HuH-7.5 (cell line): ENCODE data around the gene A1CF.
A peak's percentile ranks its signal among the peaks of the same experiment; 100 is the strongest.
"Not testable (repeated sequence)": the region's sequence is repeated elsewhere in the genome, so short reads cannot be mapped to it uniquely, and the experiment has no call there.

Experiments
- DNase-seq: peaks from one replicate; pipeline ENCODE4 v3.0.0; 2011; ENCODE audit warnings: low spot score

The A1CF gene, protein sequence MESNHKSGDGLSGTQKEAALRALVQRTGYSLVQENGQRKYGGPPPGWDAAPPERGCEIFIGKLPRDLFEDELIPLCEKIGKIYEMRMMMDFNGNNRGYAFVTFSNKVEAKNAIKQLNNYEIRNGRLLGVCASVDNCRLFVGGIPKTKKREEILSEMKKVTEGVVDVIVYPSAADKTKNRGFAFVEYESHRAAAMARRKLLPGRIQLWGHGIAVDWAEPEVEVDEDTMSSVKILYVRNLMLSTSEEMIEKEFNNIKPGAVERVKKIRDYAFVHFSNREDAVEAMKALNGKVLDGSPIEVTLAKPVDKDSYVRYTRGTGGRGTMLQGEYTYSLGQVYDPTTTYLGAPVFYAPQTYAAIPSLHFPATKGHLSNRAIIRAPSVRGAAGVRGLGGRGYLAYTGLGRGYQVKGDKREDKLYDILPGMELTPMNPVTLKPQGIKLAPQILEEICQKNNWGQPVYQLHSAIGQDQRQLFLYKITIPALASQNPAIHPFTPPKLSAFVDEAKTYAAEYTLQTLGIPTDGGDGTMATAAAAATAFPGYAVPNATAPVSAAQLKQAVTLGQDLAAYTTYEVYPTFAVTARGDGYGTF

DNA sequence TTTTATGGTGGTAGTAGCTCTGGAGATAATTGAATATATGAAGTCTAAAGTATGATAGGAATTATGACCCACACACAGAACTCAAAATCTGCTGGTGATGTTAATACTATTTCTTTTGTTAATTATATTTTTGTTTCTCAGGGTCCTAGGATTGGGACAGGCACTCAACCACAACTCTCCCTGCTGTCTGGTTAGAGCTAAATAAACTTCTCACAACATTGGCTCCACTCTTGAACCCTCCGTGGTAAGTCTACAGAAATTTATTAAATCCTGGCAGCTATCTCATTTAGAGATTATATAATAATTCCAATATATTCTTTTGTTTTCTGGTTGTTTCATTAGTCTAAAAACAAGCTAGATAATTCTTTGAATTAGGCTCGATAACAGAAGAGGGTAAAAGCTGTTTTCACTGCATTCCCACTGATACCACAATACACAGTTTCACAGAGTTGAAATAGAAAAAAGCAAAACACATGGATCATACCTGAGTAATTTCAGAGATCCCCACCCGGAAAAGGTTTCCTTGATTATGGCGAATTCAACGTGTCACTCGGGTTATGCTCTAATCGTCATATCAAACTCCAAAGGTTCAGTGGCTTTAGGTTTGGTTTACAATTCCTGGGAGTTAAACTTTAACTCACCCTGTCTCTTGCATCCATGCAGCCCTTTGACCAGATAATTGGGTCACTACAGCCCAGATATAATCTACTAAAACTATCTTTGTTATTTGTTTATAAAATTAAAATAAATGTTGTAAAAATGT, at the start of gene A1CF:
Gene A1CF (minus strand): TSS at position 531 of the 763 bp plus-strand sequence. CDS start 25,687 bp downstream, outside the sequence.
- DNase-seq, result peak; percentile 20

DNA sequence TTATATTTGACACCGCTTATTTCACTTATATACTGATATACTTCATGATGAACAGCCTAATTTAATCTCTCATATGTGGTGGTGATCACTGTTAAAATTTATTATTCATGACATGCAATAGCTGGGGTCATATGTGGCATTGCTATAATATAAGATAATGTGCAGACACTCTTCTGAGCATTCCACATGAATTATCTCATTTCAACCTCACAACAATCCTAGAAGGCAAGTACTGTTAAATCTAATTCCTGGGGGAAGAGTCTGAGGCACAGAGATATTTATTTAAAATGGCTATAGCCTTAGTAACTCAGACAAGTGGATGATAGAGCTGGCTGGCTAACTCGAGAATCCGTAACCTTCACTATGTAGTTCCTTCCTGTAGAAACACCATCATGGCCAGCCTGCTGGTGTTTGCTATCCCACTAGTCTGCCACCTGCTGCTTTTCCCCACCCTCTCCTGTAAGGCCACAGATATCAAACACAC, 46.6 kb upstream of the A1CF start:
- DNase-seq, result no peak

DNA sequence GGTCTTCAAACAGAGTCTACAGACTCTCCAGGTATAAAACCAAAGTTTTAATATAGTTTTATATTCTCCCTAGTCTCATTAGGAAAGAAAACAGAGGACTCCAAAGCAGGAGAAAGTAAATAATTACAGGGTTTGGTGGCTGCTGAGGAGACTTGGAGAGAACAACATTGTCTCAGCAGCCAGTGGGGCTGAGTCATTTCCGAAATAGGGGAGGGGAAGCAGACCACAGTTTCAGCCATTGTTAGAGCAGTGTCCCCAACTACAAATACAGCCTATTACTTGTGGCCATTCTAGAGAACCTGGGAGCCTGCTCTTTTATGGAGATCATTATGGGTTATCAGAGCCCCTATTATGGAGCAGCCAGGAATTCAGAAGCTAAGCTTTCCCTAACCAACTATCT, 44.2 kb upstream of the A1CF start:
- no peak for DNase-seq

DNA sequence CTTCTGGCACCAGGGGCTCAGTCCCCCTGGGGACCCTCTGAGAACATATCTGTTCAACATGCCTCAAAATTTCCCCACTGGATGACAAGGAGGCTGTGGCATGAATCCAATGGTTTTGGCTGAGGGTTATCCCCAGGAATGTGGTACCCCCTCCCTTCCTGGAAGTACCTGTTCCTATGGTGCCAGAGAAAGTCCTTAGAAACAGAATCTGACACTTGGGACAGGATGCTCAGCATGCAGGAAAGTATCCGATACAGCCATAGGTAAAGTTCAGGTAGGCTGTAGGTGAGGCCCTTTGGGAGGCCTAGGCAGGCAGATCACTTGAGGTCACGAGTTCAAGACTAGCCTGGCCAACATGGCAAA, 42.7 kb upstream of the A1CF start:
- no peak for DNase-seq

DNA sequence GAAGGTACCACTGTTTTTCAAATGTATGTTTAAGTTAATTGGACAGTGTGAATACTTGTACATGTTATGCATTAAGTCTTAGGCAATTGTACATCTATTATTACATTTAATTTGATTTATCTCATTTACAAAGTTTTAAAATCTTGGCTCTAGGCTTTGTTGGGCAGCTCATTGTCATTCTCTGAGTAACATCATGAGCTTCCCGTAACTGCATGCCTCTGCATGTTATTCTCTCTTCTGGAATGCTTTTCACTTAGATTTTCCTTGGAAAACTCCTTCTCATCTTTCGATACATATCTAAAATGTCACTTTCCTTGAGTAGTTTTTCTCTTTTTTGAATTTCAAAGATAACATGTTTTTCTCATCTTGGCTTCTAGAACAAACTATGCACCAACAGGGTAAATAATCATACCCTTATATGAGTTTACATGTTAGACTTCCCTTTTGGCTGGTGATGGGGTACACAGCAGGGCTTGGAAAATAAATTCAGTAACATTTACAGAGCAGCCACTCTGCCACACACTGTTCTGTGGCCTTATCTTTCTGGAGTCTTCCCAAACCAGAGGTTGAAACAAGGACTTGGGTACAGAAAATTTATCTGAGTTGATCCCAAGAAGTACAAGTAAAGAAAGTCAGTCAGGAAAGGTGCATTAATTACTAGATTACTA, 42.2 kb upstream of the A1CF start:
- no peak for DNase-seq

DNA sequence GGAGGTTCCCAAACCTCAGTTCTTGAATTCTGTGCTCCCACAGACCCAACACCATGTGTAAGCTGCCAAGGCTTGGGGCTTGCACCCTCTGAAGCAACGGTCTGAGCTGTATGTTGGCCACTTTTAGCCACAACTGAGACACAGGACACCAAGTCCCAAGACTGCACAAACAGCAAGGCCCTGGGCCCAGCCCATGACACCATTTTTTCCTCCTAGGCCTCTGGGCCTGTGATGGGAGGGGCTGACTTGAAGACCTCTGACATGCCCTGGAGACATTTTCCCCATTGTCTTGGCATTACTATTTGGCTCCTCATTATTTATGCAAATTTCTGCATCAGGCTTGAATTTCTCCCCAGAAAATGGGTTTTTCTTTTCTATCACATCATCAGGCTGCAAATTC, 38.0 kb upstream of the A1CF start:
- not testable (repeated sequence) for DNase-seq

DNA sequence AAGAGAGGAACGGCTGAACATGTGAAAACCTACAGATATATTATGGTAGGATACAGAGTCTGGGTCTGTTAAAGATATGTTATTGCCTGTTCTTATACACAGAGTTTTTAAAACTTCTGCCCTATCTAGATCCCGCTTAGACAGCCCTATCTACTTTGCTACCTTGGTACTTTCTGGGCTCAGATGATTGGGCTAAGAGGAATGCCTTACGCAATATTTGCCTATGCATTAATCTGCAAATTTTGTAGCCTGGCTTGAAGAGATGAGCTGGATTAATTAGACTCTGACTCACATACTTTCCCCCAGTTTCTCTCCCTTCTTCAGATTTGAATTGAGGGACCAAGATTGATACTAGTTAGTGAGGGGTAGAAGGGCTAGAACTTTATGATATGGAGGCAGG, 33.6 kb upstream of the A1CF start:
- DNase-seq, result no peak

DNA sequence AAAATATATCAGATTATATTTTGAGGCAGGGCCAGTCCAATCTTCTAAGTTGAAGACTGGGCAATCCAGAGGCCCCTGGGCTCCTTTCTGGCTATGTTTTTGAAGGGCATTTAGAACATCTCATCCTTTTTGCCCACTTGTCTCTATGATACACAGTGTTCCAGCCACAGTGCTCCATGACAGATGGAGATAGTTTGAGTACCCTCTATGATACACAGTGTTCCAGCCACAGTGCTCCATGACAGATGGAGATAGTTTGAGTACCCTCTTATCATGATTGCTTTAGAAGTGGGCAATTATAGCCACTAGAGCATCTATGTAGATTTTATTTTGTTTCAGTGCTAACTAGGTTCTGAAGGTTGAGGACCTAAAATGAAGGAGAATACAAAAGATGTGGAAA, 33.1 kb upstream of the A1CF start:
- no peak for DNase-seq

DNA sequence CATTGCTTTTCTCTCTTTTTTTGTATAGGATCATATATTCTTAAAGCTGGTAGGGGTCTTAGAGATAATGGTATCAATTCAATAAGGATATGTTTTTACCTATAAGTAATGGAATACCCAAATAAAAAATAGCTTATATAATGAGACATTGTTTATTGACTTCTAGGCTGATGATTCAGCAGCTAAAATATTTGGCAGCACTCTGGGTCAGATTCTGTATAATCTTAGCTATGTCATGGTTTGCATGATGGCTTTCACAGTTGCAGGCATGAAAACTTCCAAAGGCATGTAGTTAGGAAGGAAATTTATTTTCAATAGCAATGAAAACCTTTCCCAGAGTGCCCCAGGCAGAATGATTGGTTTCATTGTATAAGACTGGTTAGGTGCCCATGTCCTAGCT, 32.1 kb upstream of the A1CF start:
- DNase-seq, result no peak

DNA sequence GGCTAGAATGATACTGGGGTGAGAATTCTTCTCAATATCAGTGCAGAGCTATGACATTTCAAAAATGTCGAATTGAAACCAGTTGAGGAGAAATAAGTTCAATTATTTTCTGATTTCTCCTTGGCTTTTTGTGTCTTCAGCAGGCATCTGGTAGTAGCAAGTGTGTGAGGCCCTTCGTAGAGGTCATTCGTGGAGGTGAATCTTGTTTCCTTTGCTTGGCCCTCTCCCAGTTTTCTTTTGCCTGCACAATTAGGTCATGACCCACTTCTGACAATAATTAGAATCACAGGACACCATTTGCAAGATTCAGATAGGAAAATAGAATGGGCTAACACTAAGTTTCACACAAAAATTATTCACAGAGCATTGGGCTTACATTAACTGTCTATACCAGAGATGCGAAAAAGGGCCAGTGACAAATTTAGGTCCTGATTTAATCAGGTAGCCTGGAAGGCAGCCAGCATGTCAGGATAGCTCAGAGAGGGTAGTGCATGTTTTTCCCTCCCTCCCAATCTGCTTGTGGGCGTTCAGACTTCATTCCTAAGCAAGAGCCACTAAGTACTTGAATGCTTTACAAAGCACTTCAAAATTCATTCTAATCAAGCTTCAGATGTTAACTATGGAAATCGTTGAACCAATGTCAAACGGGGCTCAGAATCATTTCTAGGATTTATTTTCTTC, 24.0 kb upstream of the A1CF start:
- no peak for DNase-seq

DNA sequence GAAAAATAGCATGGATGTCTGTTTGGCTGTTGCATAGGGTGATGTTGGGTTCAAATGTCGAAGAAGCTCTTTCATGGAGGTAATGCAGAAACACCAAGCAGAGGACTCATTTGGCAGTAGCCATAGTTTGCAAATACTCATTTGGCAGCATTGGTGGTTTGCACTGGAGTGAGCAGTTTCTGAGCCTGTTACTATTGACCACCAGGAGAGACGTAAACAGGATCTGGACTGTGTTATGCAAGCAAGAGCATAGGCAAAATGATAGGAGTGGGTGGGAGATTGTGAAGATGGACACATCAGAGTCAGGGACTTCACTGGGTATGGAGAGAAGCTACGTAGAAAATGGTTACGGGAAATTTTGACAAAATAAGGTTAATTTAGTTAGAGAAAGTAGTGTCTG, 22.9 kb upstream of the A1CF start:
- DNase-seq, result no peak

DNA sequence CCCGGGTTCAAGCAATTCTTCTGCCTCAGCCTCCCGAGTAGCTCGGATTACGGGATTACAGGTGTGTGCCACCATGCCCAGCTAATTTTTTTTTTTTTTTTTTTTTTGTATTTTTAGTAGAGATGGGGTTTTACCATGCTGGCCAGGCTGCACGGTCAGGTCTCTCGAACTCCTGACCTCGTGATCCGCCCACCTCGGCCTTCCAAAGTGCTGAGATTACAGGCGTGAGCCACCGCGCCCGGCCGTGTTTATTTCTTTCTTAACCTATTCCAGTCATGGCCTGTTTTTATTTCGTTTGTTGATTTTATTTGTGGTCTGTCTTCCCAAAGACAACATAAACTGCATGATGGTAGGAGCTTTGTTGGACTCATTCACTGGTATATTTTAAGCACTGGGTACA, 20.4 kb upstream of the A1CF start:
- not testable (repeated sequence) for DNase-seq

DNA sequence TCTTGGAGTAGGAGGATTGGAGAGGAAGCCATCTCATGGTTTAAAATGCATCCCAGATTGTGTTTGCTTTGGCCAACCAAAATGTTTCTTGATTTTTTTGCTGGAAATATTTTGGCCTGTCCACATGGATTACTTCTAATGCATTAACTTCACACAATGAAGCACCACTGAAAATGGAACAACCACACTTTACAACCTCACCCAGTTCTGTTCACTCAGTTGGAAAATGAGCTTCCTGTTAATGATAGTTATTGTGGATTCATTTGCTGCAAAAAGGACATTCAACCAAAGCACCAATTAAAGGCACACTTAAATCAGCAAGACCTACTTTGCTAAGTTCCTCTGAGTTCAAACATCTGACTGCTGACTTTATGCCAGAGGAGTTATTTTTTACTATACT, 11.3 kb upstream of the A1CF start:
- DNase-seq, result no peak

DNA sequence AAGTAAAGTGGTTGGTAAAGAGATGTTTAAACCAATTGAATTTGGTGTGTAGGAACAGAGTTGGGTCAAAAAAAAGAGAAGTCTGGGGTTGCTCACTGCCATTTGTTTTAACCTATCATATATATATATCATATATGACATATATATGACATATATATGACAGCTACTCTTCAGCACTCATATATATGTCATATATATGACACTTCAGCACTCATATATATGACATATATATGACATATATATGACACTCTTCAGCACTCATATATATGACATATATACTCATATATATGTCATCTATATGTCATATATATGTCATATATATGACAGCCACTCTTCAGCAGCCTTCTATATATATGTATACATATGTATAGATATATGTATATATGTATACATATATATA, 8.9 kb upstream of the A1CF start:
- no peak for DNase-seq

DNA sequence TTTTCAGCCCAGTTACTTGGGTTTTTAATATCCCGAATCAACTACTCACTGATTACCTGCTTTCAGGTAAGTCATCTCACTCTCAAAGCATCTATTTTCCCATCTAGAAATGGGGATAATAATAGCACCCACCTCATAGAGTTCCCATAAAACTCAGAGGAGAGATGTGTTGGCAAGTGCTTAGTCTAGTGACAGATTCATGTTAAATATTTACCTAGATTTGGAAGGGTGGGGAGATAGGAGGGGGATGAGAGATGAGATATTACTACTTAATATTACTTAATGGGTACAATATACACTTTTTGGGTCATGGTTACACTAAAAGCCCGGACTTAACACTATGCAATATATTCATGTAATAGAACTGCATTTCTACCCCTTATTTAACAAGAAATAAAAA, 7.0 kb upstream of the A1CF start:
- no peak for DNase-seq

DNA sequence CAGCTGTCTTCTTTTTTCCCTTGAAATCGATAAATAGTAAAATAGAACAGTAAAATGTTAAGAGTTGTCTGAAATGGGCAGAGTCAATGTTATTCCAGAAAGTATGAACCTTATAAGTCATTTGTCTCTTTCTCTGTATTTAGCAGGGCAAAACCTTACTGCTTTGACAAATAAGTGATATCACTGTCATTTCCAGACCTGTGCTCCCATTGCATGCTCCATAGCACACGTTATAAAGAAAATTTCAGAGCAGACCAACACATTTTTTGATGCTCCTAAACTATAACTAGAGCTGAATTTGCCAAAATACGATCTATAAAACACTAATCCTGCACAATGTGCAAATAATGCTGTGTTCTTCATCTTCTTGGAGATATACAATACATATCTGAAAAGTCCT, 1.1 kb downstream of the A1CF start:
- DNase-seq, result no peak

DNA sequence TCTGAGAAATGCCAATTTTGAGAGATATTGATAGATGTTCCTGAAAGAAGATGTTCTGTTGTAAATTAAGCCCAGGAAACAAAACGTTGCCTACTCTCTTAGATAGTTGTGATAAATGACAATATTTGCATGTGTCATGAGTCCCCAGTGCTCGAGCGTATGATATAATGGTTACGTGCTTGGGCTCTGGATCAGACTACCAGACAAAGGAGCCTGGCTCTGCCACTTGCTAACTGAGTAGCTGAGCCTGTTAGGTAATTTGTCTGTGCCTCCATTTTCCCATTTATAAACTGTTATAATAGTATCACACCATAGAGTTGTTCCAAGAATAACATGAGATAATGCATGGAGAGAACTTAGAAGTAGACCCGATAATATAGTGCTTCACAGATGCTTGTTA, 1.8 kb downstream of the A1CF start:
- no peak for DNase-seq

DNA sequence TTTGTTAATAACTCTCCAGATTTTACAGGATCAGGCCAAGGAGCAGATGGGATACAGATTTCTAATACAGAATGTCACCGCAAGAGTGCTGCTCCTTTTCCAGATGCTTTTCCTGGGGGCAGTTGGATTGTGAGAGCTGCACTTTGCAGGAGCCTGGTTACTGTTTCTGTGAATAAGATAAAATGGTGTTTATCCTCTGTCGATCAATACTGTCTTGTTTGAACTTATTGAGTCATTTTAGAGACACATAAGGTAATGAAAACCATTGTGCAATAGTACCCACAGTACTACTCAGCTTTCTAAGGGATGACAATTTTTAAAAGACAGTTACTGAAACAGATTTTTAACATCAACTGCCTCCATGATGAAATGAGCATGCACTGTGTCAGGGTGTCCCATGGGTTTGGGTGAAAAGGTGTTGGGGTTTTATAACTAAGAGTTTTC, 2.9 kb downstream of the A1CF start:
- peak; percentile 4 for DNase-seq

DNA sequence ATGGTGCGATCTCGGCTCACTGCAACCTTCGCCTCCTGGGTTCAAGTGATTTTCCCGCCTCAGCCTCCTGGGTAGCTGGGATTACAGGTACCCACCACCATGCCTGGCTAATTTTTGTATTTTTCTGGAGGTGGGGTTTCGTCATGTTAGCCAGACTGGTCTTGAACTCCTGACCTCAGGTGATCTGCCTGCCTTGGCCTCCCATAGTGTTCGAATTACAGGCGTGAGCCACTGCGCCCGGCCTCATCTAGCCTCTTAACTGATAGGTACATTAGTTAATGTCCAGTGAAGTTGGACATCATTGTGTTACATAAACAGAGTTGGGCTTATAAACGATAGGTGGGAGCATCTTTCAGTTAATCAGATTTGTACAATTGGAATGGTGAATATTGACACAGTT, 4.4 kb downstream of the A1CF start:
- not testable (repeated sequence) for DNase-seq

DNA sequence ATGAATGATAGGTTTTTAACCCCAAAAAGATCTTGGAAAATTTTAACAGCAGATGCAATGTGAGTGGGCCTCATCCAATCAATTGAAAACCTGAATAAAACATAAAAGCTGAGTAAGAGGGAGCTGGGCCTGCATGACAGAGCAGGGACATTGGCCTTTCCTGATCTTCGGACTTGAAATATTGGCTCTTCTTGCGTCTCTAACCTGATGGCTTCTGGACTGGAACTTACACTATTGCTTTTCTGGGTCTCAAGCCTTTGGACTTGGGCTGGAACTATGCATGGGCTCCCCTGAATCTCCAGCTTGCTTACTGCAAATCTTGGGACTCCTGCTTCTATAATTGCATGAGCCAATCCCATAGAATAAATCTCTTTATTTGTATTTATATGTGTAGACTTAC, 9.0 kb downstream of the A1CF start:
- no peak for DNase-seq

DNA sequence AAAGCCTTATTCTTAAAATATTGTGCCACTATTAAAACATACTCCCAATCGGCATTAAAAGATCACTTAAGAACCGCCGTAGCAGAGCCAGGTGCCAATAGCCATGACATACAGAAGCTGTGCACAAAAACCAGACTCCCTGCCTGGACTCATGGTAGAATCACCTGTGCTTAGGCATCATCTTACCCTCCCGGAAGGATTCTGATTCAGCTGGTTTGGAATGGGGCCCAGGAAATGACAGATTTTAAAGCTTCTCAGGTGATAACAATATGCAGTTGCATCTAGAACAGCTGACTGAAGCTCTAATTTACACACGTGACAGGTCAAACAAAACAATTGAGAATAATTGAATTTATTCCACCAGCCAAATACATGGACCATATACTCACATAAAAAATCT, 10.7 kb downstream of the A1CF start:
- no peak for DNase-seq

DNA sequence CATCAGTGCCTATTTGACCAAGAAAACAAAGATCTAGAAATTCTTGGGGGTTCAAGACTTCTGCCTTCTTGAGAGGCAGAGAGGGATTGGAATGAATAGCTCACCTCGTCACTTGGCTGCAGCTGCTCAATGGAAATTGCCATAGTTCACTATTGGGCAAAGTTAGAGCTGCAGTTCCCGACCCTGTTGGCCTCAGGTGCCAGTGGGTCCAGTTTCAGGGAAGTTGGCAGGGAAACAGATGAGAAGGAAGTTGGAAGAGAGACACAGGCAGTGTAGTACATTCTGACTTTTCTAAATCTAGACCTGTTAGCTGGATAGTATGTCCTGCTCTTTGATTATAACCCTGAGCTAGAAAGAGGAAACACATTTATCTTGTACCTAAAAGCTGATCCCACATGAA, 19.1 kb downstream of the A1CF start:
- DNase-seq, result no peak
